Heart left ventricle (tissue), 13 donors: ENCODE results near the gene DAZ1.
"Not testable (repeated sequence)": the region's sequence is repeated elsewhere in the genome, so short reads cannot be mapped to it uniquely, and the experiment has no call there.

Experiments
- POLR2A ChIP-seq, 2 donors: fragments of 450-650 bp; IDR thresholded peaks; one replicate each; pipeline ENCODE4 v1.6.1; 2017; ENCODE audit warnings: antibody characterized with exemption in 2 of 2, mild to moderate bottlenecking in 2 of 2, moderate library complexity in 2 of 2
- TF ChIP-seq, protein P1 (sequence below), 12 donors: fragments of 200-600 bp; sonication (generic) in 4 of 12; IDR thresholded peaks; one replicate each; pipeline versions ENCODE4 v1.5.0 to v1.8.0; 2018 to 2022; ENCODE audit warnings: antibody characterized with exemption in 12 of 12, mild to moderate bottlenecking in 5 of 12
- donor health status: ischemic (EF 13 %, LVEDD 7.1; RV severe dilation, severe dysfunction).
- donor health status: DM: no; HTN: yes; CAD: no.
- donor health status: DM: no; HTN: no; CAD: no.
- donor health status: ischemic (EF 25% LVEDD 6.9; RV normal size, moderate dysfunction).
- donor health status: ischemic (EF 25% LVEDD 5.7; RV mildly dilated, moderate dysfunction).
- donor health status: ischemic (EF 35%, LVEDD 5.7; RV mildly dilated, moderate dysfunction).
- donor health status: nonischemic (EF 11% LVEDD 7.7; RV severe dilation, severe dysfunction).
- donor health status: DM: yes; HTN: yes; CAD: no.
- donor health status: PGD.
- donor health status: ischemic (EF 29% LVEDD 5.4; RV normal size, mild dysfunction).
- donor health status: nonischemic (EF 23%, LVEDD 6.1; RV moderate dilation, normal function).

DNA sequence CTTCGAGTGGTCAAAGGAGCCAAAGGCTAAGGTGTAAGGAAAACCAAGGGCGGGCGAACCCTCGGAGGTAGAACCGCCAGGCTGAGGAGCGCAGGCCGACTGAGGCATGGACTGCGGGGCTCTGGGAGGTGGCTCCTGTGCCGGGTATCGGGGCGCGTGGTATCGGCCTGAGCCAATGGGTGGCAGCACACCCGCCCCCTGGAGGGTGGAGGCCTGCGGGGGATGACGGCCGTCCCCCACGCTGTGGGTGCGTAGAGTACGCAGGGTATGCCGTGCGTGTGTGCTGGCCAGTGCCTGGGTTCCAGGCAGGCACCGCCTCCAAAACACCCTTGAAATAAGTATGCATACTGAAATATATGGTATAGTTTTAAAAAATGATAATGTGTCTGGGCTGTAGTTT is at the start of gene DAZ1:
- TF ChIP-seq POLR2A (IDR thresholded peaks at IDR 0.05) = not testable (repeated sequence)
- TF ChIP-seq, protein P1, sequence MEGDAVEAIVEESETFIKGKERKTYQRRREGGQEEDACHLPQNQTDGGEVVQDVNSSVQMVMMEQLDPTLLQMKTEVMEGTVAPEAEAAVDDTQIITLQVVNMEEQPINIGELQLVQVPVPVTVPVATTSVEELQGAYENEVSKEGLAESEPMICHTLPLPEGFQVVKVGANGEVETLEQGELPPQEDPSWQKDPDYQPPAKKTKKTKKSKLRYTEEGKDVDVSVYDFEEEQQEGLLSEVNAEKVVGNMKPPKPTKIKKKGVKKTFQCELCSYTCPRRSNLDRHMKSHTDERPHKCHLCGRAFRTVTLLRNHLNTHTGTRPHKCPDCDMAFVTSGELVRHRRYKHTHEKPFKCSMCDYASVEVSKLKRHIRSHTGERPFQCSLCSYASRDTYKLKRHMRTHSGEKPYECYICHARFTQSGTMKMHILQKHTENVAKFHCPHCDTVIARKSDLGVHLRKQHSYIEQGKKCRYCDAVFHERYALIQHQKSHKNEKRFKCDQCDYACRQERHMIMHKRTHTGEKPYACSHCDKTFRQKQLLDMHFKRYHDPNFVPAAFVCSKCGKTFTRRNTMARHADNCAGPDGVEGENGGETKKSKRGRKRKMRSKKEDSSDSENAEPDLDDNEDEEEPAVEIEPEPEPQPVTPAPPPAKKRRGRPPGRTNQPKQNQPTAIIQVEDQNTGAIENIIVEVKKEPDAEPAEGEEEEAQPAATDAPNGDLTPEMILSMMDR (IDR thresholded peaks at IDR 0.05) = not testable (repeated sequence)
